ENCODE data around the gene CBARP. TPM values are rescaled to one million over a fixed set of nuclear protein-coding genes. Genes with fewer than 3 reads are reported as not detected.

Gene CBARP
- total RNA-seq, 1 experiment from 2014 or later = 23.4 TPM

DNA sequence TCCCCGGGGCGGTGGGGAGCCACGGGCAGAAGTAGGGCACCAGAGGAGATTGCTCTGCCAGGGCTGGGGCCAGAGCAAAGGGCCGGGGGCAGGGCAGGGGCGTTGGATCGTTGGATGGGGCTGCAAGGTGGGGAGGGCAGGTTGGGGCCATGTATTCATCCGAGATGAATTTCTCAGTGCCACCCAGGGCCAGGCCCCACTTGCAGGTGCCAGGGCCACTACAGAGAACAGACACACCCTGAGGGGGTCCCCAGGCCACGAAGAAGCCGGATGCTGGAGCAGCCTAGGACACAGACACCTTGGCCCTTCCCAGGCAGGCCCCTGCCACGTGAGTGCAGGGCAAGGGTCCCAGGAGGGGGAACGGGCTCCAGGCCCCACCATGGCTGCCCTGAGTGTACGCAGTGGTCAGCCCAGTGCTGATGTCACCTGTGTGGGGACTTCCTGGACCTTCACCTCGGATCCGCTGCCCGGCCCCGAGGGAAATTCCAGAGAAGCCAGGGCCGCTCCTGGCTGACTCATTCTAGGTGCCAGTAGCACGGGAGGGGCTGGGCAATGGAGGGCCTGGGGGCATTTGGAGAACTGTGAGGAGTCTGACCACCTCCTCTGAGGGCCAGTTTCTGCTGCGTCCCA is 54.1 kb downstream of the CBARP start:
- Mint-ChIP-seq H3K4me1 (peaks cover 15% of the 10 kb centered on the region), H3K36me3 (no peaks in the 10 kb centered on the region), H3K27me3 (ENCODE audit: low read depth) (no peaks in the 10 kb centered on the region; the same call in 1 of the 2 replicates), H3K27ac (no peak overlapping the region), H3K9me3 (no peaks in the 10 kb centered on the region), H3K4me3 (no peak overlapping the region)
- ATAC-seq = no peak
- DNase-seq (ENCODE audit: low spot score) = no peak
- CTCF ChIA-PET = interaction anchor here (1.7 kb wide), 1 partner anchor 70 kb away, joined by 6 read pairs; no protein-coding TSS in a partner anchor
- POLR2A ChIA-PET = no interaction called here
- no peak for TF ChIP-seq GRHL2 (CRISPR knock-in tag; IDR thresholded peaks at IDR 0.05; ENCODE audit: insufficient replicate concordance, severe bottlenecking)
- no peak for TF ChIP-seq ESRRA (CRISPR knock-in tag; IDR thresholded peaks at IDR 0.05; ENCODE audit: borderline replicate concordance)
- TF ChIP-seq TCF7 (CRISPR knock-in tag; IDR thresholded peaks at IDR 0.05; ENCODE audit: low read depth) = no peak
- TF ChIP-seq CREB1 (CRISPR knock-in tag; IDR thresholded peaks at IDR 0.05) = no peak
- no peak for TF ChIP-seq SP1 (CRISPR knock-in tag; conservative IDR thresholded peaks at IDR 0.05)
- TF ChIP-seq, protein P1, sequence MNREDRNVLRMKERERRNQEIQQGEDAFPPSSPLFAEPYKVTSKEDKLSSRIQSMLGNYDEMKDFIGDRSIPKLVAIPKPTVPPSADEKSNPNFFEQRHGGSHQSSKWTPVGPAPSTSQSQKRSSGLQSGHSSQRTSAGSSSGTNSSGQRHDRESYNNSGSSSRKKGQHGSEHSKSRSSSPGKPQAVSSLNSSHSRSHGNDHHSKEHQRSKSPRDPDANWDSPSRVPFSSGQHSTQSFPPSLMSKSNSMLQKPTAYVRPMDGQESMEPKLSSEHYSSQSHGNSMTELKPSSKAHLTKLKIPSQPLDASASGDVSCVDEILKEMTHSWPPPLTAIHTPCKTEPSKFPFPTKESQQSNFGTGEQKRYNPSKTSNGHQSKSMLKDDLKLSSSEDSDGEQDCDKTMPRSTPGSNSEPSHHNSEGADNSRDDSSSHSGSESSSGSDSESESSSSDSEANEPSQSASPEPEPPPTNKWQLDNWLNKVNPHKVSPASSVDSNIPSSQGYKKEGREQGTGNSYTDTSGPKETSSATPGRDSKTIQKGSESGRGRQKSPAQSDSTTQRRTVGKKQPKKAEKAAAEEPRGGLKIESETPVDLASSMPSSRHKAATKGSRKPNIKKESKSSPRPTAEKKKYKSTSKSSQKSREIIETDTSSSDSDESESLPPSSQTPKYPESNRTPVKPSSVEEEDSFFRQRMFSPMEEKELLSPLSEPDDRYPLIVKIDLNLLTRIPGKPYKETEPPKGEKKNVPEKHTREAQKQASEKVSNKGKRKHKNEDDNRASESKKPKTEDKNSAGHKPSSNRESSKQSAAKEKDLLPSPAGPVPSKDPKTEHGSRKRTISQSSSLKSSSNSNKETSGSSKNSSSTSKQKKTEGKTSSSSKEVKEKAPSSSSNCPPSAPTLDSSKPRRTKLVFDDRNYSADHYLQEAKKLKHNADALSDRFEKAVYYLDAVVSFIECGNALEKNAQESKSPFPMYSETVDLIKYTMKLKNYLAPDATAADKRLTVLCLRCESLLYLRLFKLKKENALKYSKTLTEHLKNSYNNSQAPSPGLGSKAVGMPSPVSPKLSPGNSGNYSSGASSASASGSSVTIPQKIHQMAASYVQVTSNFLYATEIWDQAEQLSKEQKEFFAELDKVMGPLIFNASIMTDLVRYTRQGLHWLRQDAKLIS (CRISPR knock-in tag; IDR thresholded peaks at IDR 0.05; ENCODE audit: borderline replicate concordance) = no peak
- no peak for TF ChIP-seq TP53 (CRISPR knock-in tag; IDR thresholded peaks at IDR 0.05)
- TF ChIP-seq, protein P2, sequence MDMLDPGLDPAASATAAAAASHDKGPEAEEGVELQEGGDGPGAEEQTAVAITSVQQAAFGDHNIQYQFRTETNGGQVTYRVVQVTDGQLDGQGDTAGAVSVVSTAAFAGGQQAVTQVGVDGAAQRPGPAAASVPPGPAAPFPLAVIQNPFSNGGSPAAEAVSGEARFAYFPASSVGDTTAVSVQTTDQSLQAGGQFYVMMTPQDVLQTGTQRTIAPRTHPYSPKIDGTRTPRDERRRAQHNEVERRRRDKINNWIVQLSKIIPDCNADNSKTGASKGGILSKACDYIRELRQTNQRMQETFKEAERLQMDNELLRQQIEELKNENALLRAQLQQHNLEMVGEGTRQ (CRISPR knock-in tag; IDR thresholded peaks at IDR 0.05) = no peak
- TF ChIP-seq CBFB (CRISPR knock-in tag; IDR thresholded peaks at IDR 0.05; ENCODE audit: low read depth) = no peak
- no peak for TF ChIP-seq ZNF396 (CRISPR knock-in tag; IDR thresholded peaks at IDR 0.05; ENCODE audit: borderline replicate concordance)
- no peak for TF ChIP-seq TEAD4 (CRISPR knock-in tag; IDR thresholded peaks at IDR 0.05)
- TF ChIP-seq CREM (CRISPR knock-in tag; IDR thresholded peaks at IDR 0.05) = no peak

DNA sequence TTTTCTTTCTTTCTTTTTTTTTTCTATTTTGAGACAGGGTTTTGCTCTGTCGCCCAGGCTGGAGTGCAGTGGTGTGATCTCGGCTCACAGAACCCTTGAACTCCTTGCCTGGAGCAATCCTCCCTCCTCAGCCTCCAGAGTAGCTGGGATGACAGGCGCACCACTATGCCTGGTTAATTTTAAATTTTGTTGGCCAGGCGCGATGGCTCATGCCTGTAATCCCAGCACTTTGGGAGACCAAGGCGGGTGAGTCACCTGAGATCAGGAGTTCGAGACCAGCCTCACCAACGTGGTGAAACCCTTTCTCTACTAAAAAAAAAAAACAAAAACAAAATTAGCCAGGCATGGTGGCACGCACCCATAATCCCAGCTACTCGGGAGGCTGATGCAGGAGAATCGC is 55.1 kb downstream of the CBARP start:
- CTCF ChIA-PET = interaction anchor here (0.6 to 1.7 kb wide), 3 partner anchors 12 to 69 kb away, joined by 4 to 6 read pairs (median 5); no protein-coding TSS in a partner anchor
- TF ChIP-seq FOXP1 (CRISPR knock-in tag; IDR thresholded peaks at IDR 0.05; ENCODE audit: borderline replicate concordance) (no peak), ZNF317 (CRISPR knock-in tag; IDR thresholded peaks at IDR 0.05; ENCODE audit: borderline replicate concordance, low read depth) (no peak), ESRRA (CRISPR knock-in tag; IDR thresholded peaks at IDR 0.05; ENCODE audit: borderline replicate concordance) (no peak), GTF2I (CRISPR knock-in tag; conservative IDR thresholded peaks at IDR 0.05) (no peak), TEAD4 (CRISPR knock-in tag; IDR thresholded peaks at IDR 0.05) (no peak), CBFB (CRISPR knock-in tag; IDR thresholded peaks at IDR 0.05; ENCODE audit: low read depth) (no peak), JAZF1 (CRISPR knock-in tag; IDR thresholded peaks at IDR 0.05) (no peak), SMAD3 (CRISPR knock-in tag; IDR thresholded peaks at IDR 0.05; ENCODE audit: borderline replicate concordance) (no peak)
- TF ChIP-seq, protein P3, sequence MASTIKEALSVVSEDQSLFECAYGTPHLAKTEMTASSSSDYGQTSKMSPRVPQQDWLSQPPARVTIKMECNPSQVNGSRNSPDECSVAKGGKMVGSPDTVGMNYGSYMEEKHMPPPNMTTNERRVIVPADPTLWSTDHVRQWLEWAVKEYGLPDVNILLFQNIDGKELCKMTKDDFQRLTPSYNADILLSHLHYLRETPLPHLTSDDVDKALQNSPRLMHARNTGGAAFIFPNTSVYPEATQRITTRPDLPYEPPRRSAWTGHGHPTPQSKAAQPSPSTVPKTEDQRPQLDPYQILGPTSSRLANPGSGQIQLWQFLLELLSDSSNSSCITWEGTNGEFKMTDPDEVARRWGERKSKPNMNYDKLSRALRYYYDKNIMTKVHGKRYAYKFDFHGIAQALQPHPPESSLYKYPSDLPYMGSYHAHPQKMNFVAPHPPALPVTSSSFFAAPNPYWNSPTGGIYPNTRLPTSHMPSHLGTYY (CRISPR knock-in tag; IDR thresholded peaks at IDR 0.05) = no peak
- TF ChIP-seq, protein P4, sequence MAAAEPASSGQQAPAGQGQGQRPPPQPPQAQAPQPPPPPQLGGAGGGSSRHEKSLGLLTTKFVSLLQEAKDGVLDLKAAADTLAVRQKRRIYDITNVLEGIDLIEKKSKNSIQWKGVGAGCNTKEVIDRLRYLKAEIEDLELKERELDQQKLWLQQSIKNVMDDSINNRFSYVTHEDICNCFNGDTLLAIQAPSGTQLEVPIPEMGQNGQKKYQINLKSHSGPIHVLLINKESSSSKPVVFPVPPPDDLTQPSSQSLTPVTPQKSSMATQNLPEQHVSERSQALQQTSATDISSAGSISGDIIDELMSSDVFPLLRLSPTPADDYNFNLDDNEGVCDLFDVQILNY (CRISPR knock-in tag; IDR thresholded peaks at IDR 0.05) = no peak
- TF ChIP-seq, protein P1 (CRISPR knock-in tag; IDR thresholded peaks at IDR 0.05; ENCODE audit: borderline replicate concordance) = no peak
- TF ChIP-seq, protein P5, sequence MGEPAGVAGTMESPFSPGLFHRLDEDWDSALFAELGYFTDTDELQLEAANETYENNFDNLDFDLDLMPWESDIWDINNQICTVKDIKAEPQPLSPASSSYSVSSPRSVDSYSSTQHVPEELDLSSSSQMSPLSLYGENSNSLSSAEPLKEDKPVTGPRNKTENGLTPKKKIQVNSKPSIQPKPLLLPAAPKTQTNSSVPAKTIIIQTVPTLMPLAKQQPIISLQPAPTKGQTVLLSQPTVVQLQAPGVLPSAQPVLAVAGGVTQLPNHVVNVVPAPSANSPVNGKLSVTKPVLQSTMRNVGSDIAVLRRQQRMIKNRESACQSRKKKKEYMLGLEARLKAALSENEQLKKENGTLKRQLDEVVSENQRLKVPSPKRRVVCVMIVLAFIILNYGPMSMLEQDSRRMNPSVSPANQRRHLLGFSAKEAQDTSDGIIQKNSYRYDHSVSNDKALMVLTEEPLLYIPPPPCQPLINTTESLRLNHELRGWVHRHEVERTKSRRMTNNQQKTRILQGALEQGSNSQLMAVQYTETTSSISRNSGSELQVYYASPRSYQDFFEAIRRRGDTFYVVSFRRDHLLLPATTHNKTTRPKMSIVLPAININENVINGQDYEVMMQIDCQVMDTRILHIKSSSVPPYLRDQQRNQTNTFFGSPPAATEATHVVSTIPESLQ (CRISPR knock-in tag; IDR thresholded peaks at IDR 0.05) = no peak

More for the DNA sequence above, 55.1 kb downstream of the CBARP start:
- Mint-ChIP-seq H3K36me3 (no peaks in the 10 kb centered on the region), H3K4me1 (peaks cover 15% of the 10 kb centered on the region), H3K9me3 (no peaks in the 10 kb centered on the region), H3K27ac (no peak overlapping the region), H3K27me3 (ENCODE audit: low read depth) (no peaks in the 10 kb centered on the region), H3K4me3 (no peak overlapping the region)
- POLR2A ChIA-PET = no interaction called here
- no peak for ATAC-seq
- DNase-seq (ENCODE audit: low spot score) = no peak
